NAMALWA (cell line): ENCODE data around the gene BCL11A.

Experiments
- DNase-seq: peaks from one replicate; pipeline ENCODE4 v3.0.0-alpha.2; 2015; ENCODE audit warnings: low spot score

The BCL11A gene

GRCh38 chr2:60544954-60545560, 8.4 kb downstream of the BCL11A start:
- DNase-seq, result no peak

- DNase-seq, result no peak
Measured at GRCh38 chr2:60544062-60544461, 9.4 kb downstream of the BCL11A start.

- DNase-seq, result no peak
Measured at GRCh38 chr2:60541056-60541651, 12.3 kb downstream of the BCL11A start.

- DNase-seq, result no peak
Measured at GRCh38 chr2:60540074-60540473, 13.4 kb downstream of the BCL11A start.

GRCh38 chr2:60539140-60539539, 14.3 kb downstream of the BCL11A start:
- DNase-seq, result no peak

GRCh38 chr2:60538101-60538500, 15.4 kb downstream of the BCL11A start:
- no peak for DNase-seq

GRCh38 chr2:60536746-60537145, 16.7 kb downstream of the BCL11A start:
- DNase-seq, result no peak

GRCh38 chr2:60535685-60536312, 17.7 kb downstream of the BCL11A start:
- DNase-seq, result no peak

GRCh38 chr2:60534892-60535684, 18.4 kb downstream of the BCL11A start:
- DNase-seq, result no peak

- DNase-seq, result no peak
Measured at GRCh38 chr2:60534052-60534685, 19.3 kb downstream of the BCL11A start.

GRCh38 chr2:60533101-60534051, 20.1 kb downstream of the BCL11A start:
- no peak for DNase-seq

- no peak for DNase-seq
Measured at GRCh38 chr2:60532421-60532820, 21.0 kb downstream of the BCL11A start.

- DNase-seq, result no peak
Measured at GRCh38 chr2:60531701-60532133, 21.7 kb downstream of the BCL11A start.

- DNase-seq, result peak; percentile 68
Measured at GRCh38 chr2:60530660-60531281, 22.7 kb downstream of the BCL11A start.

- DNase-seq, result no peak
Measured at GRCh38 chr2:60529785-60530627, 23.4 kb downstream of the BCL11A start.

- DNase-seq, result no peak
Measured at GRCh38 chr2:60529136-60529784, 24.2 kb downstream of the BCL11A start.

GRCh38 chr2:60528281-60529020, 25.0 kb downstream of the BCL11A start:
- no peak for DNase-seq

- DNase-seq, result no peak
Measured at GRCh38 chr2:60527762-60528161, 25.7 kb downstream of the BCL11A start.
